Activated naive CD4-positive, alpha-beta T cell treated with anti-CD3 and anti-CD28 coated beads, Interleukin-2, amount 10 ng/mL, durations not matched to agents 7 days and 5 days (primary cell): ENCODE measurements around the gene NSFL1C.
A peak's percentile ranks its signal among the peaks of the same experiment; 100 is the strongest.

ENCODE experiments used
- CTCF ChIA-PET: fragments of 350-600 bp; sonication (Branson Sonifier 250); formaldehyde crosslinking; loops from one replicate; lab custom pipeline; 2021; ENCODE audit warnings: antibody characterized with exemption; lab: Charles Lee
- DNase-seq: peaks from one replicate; pipeline ENCODE4 v3.0.0-alpha.2; 2020
- H3K27ac Mint-ChIP-seq: one replicate; pipeline ENCODE4 v1.8.0; 2021; ENCODE audit warnings: mild to moderate bottlenecking, moderate library complexity, mixed read lengths
- H3K27me3 Mint-ChIP-seq: one replicate; pipeline ENCODE4 v1.8.0; 2021; ENCODE audit warnings: mild to moderate bottlenecking, mixed read lengths
- H3K36me3 Mint-ChIP-seq: one replicate; pipeline ENCODE4 v1.8.0; 2021; ENCODE audit warnings: mixed read lengths
- H3K4me1 Mint-ChIP-seq: one replicate; pipeline ENCODE4 v1.8.0; 2021; ENCODE audit warnings: mixed read lengths
- H3K4me3 Mint-ChIP-seq: one replicate; pipeline ENCODE4 v1.8.0; 2021; ENCODE audit warnings: mild to moderate bottlenecking, moderate library complexity, mixed read lengths
- H3K9me3 Mint-ChIP-seq: one replicate; pipeline ENCODE4 v1.8.0; 2021; ENCODE audit warnings: mixed read lengths

NSFL1C gene

GRCh38 chr20:1493536-1493935 is 26.9 kb upstream of the NSFL1C start:
- peaks cover 11% of the 10 kb centered on the region for H3K4me1 Mint-ChIP-seq
- no peak for DNase-seq
- H3K9me3 Mint-ChIP-seq = no peaks in the 10 kb centered on the region
- no peaks in the 10 kb centered on the region for H3K36me3 Mint-ChIP-seq
- no peak overlapping the region for H3K27ac Mint-ChIP-seq
- CTCF ChIA-PET = interaction anchor here (1.0 kb wide), 1 partner anchor 284 kb away, joined by 3 read pairs; no protein-coding TSS in a partner anchor
- no peak overlapping the region for H3K4me3 Mint-ChIP-seq
- H3K27me3 Mint-ChIP-seq = peaks cover 55% of the 10 kb centered on the region

GRCh38 chr20:1491860-1492642 is 25.4 kb upstream of the NSFL1C start:
- H3K4me1 Mint-ChIP-seq = peaks cover 11% of the 10 kb centered on the region
- H3K4me3 Mint-ChIP-seq = no peak overlapping the region
- DNase-seq = no peak
- no peaks in the 10 kb centered on the region for H3K36me3 Mint-ChIP-seq
- no peak overlapping the region for H3K27ac Mint-ChIP-seq
- peaks cover 54% of the 10 kb centered on the region for H3K27me3 Mint-ChIP-seq
- H3K9me3 Mint-ChIP-seq = no peaks in the 10 kb centered on the region
- CTCF ChIA-PET = interaction anchor here (0.6 to 1.8 kb wide), 4 partner anchors 10 to 285 kb away, joined by 3 to 5 read pairs (median 3); no protein-coding TSS in a partner anchor

- H3K36me3 Mint-ChIP-seq = no peaks in the 10 kb centered on the region
- H3K4me3 Mint-ChIP-seq = no peak within 1 kb of the TSS
- CTCF ChIA-PET = interaction anchor here (0.6 to 1.8 kb wide), 2 partner anchors 12 to 262 kb away, joined by 3 to 5 read pairs; no protein-coding TSS in a partner anchor
- no peak within 1 kb of the TSS for H3K27ac Mint-ChIP-seq
- DNase-seq = no peak
- H3K9me3 Mint-ChIP-seq = no peaks in the 10 kb centered on the region
- H3K27me3 Mint-ChIP-seq = peaks cover 53% of the 10 kb centered on the region
- peaks cover 11% of the 10 kb centered on the region for H3K4me1 Mint-ChIP-seq
Measured at GRCh38 chr20:1491281-1491840, 24.7 kb upstream of the NSFL1C start, which contains the start of gene SIRPB2. TSS of gene SIRPB2 (minus strand) at chr20:1491420. CDS start at chr20:1491359, 61 bp downstream.

GRCh38 chr20:1490643-1491195 is 24.1 kb upstream of the NSFL1C start:
- no peak for DNase-seq

GRCh38 chr20:1489764-1490436 is 23.3 kb upstream of the NSFL1C start:
- H3K9me3 Mint-ChIP-seq = no peaks in the 10 kb centered on the region
- H3K36me3 Mint-ChIP-seq = no peaks in the 10 kb centered on the region
- H3K27me3 Mint-ChIP-seq = peaks cover 52% of the 10 kb centered on the region
- CTCF ChIA-PET = interaction anchor here (0.6 to 1.6 kb wide), 3 partner anchors 14 to 244 kb away, joined by 3 to 4 read pairs (median 3); no protein-coding TSS in a partner anchor
- H3K27ac Mint-ChIP-seq = no peak overlapping the region
- H3K4me1 Mint-ChIP-seq = peaks cover 11% of the 10 kb centered on the region
- no peak overlapping the region for H3K4me3 Mint-ChIP-seq
- no peak for DNase-seq

More at GRCh38 chr20:1490643-1491195, 24.1 kb upstream of the NSFL1C start:
- no peaks in the 10 kb centered on the region for H3K36me3 Mint-ChIP-seq
- H3K9me3 Mint-ChIP-seq = no peaks in the 10 kb centered on the region
- H3K27me3 Mint-ChIP-seq = peaks cover 52% of the 10 kb centered on the region
- H3K27ac Mint-ChIP-seq = no peak overlapping the region
- H3K4me1 Mint-ChIP-seq = peaks cover 11% of the 10 kb centered on the region
- no peak overlapping the region for H3K4me3 Mint-ChIP-seq
- CTCF ChIA-PET = interaction anchor here (1.6 kb wide), 1 partner anchor 244 kb away, joined by 4 read pairs; no protein-coding TSS in a partner anchor

- H3K4me3 Mint-ChIP-seq = no peak overlapping the region
- peaks cover 11% of the 10 kb centered on the region for H3K4me1 Mint-ChIP-seq
- H3K9me3 Mint-ChIP-seq = no peaks in the 10 kb centered on the region
- H3K27me3 Mint-ChIP-seq = peaks cover 54% of the 10 kb centered on the region
- H3K27ac Mint-ChIP-seq = no peak overlapping the region
- CTCF ChIA-PET = interaction anchor here (0.6 to 1.6 kb wide), 3 partner anchors 14 to 245 kb away, joined by 3 to 4 read pairs (median 3); no protein-coding TSS in a partner anchor
- no peaks in the 10 kb centered on the region for H3K36me3 Mint-ChIP-seq
- no peak for DNase-seq
Measured at GRCh38 chr20:1489325-1489724, 22.7 kb upstream of the NSFL1C start.

GRCh38 chr20:1486566-1486965 is 19.9 kb upstream of the NSFL1C start:
- no peak overlapping the region for H3K27ac Mint-ChIP-seq
- H3K4me3 Mint-ChIP-seq = no peak overlapping the region
- DNase-seq = no peak
- H3K9me3 Mint-ChIP-seq = no peaks in the 10 kb centered on the region
- H3K4me1 Mint-ChIP-seq = peaks cover under 1% of the 10 kb centered on the region
- CTCF ChIA-PET = no interaction called here
- H3K27me3 Mint-ChIP-seq = peaks cover 61% of the 10 kb centered on the region
- no peaks in the 10 kb centered on the region for H3K36me3 Mint-ChIP-seq

- no peaks in the 10 kb centered on the region for H3K4me1 Mint-ChIP-seq
- no peaks in the 10 kb centered on the region for H3K36me3 Mint-ChIP-seq
- no peak overlapping the region for H3K27ac Mint-ChIP-seq
- DNase-seq = no peak
- H3K27me3 Mint-ChIP-seq = peaks cover 45% of the 10 kb centered on the region
- CTCF ChIA-PET = interaction anchor here (0.7 to 1.0 kb wide), 2 partner anchors 15 to 19 kb away, joined by 3 read pairs; no protein-coding TSS in a partner anchor
- no peaks in the 10 kb centered on the region for H3K9me3 Mint-ChIP-seq
- no peak overlapping the region for H3K4me3 Mint-ChIP-seq
Measured at GRCh38 chr20:1484438-1485116, 17.9 kb upstream of the NSFL1C start.

- CTCF ChIA-PET = interaction anchor here (1.1 to 1.3 kb wide), 2 partner anchors 24 to 27 kb away, joined by 3 to 5 read pairs; no protein-coding TSS in a partner anchor
- Mint-ChIP-seq H3K27ac (no peak overlapping the region), H3K4me3 (no peak overlapping the region), H3K4me1 (no peaks in the 10 kb centered on the region), H3K9me3 (no peaks in the 10 kb centered on the region), H3K27me3 (peaks cover 39% of the 10 kb centered on the region), H3K36me3 (no peaks in the 10 kb centered on the region)
- no peak for DNase-seq
Measured at GRCh38 chr20:1479831-1480595, 13.4 kb upstream of the NSFL1C start.

GRCh38 chr20:1478566-1478965 is 11.9 kb upstream of the NSFL1C start:
- Mint-ChIP-seq H3K27me3 (peaks cover 26% of the 10 kb centered on the region), H3K36me3 (no peaks in the 10 kb centered on the region), H3K4me1 (no peaks in the 10 kb centered on the region), H3K9me3 (no peaks in the 10 kb centered on the region), H3K4me3 (no peak overlapping the region), H3K27ac (no peak overlapping the region)
- CTCF ChIA-PET = interaction anchor here (1.6 kb wide), 1 partner anchor 11 kb away, joined by 3 read pairs; no protein-coding TSS in a partner anchor
- DNase-seq = no peak

- H3K27me3 Mint-ChIP-seq = peaks cover 22% of the 10 kb centered on the region
- H3K9me3 Mint-ChIP-seq = no peaks in the 10 kb centered on the region
- no peak for DNase-seq
- CTCF ChIA-PET = interaction anchor here (1.6 to 1.7 kb wide), 2 partner anchors 10 to 26 kb away, joined by 3 to 9 read pairs; no protein-coding TSS in a partner anchor
- no peaks in the 10 kb centered on the region for H3K4me1 Mint-ChIP-seq
- H3K36me3 Mint-ChIP-seq = no peaks in the 10 kb centered on the region
- H3K4me3 Mint-ChIP-seq = no peak overlapping the region
- H3K27ac Mint-ChIP-seq = no peak overlapping the region
Measured at GRCh38 chr20:1477896-1478490, 11.3 kb upstream of the NSFL1C start.

GRCh38 chr20:1474817-1475603 is 8.4 kb upstream of the NSFL1C start:
- H3K27me3 Mint-ChIP-seq = peaks cover 17% of the 10 kb centered on the region
- no peak overlapping the region for H3K4me3 Mint-ChIP-seq
- DNase-seq = peak; percentile 33
- no peaks in the 10 kb centered on the region for H3K36me3 Mint-ChIP-seq
- H3K27ac Mint-ChIP-seq = no peak overlapping the region
- CTCF ChIA-PET = interaction anchor here (0.9 to 4.2 kb wide), 3 partner anchors 15 to 29 kb away, joined by 3 to 20 read pairs (median 3); no protein-coding TSS in a partner anchor
- no peaks in the 10 kb centered on the region for H3K9me3 Mint-ChIP-seq
- no peaks in the 10 kb centered on the region for H3K4me1 Mint-ChIP-seq
